SK-N-SH treated with all-trans-retinoic acid at 6 μM for 48 hours (cell line): ENCODE results near the gene C17orf107.

Source experiments
- ATAC-seq: fragments of 200-7000 bp; cut with Tn5 transposase; 3 replicates; pipeline ENCODE4 v1.9.1; 2020; ENCODE audit warnings: mild to moderate bottlenecking, moderate library complexity
- ARNTL ChIP-seq: fragments of 450-650 bp; formaldehyde crosslinking; IDR thresholded peaks from 2 replicates; pipeline ENCODE4 v1.5.0; 2020; ENCODE audit warnings: low read depth, mild to moderate bottlenecking, moderate library complexity, borderline replicate concordance
- BACH2 ChIP-seq: fragments of 250-450 bp; sonication (Bioruptor Pico); IDR thresholded peaks from 2 replicates; pipeline ENCODE4 v1.9.0; 2021; ENCODE audit warnings: mild to moderate bottlenecking, borderline replicate concordance
- CSDC2 ChIP-seq: fragments of 250-450 bp; sonication (Bioruptor Pico); IDR thresholded peaks from 2 replicates; pipeline ENCODE4 v1.5.0; 2020; ENCODE audit warnings: mild to moderate bottlenecking, moderate library complexity
- ESRRG ChIP-seq: fragments of 250-450 bp; sonication (Bioruptor Pico); IDR thresholded peaks from 2 replicates; pipeline ENCODE4 v1.6.1; 2021; ENCODE audit warnings: mild to moderate bottlenecking
- GLIS3 ChIP-seq: fragments of 250-450 bp; sonication (Bioruptor Pico); IDR thresholded peaks from 2 replicates; pipeline ENCODE4 v1.5.0; 2020; ENCODE audit warnings: mild to moderate bottlenecking, moderate library complexity
- ISL1 ChIP-seq: fragments of 250-450 bp; sonication (Bioruptor Pico); IDR thresholded peaks from 2 replicates; pipeline ENCODE4 v2.1.2; 2022; ENCODE audit warnings: mild to moderate bottlenecking, moderate library complexity
- PATZ1 ChIP-seq: fragments of 250-450 bp; sonication (Bioruptor Pico); IDR thresholded peaks from 2 replicates; pipeline ENCODE4 v1.8.0; 2020; ENCODE audit warnings: mild to moderate bottlenecking, moderate library complexity, borderline replicate concordance
- POU6F1 ChIP-seq: fragments of 250-450 bp; sonication (Bioruptor Pico); IDR thresholded peaks from 2 replicates; pipeline ENCODE4 v1.8.0; 2021; ENCODE audit warnings: low read depth, mild to moderate bottlenecking, moderate library complexity, borderline replicate concordance
- PPARA ChIP-seq: fragments of 250-450 bp; sonication (Bioruptor Pico); IDR thresholded peaks from 2 replicates; pipeline ENCODE4 v1.5.0; 2020; ENCODE audit warnings: mild to moderate bottlenecking, borderline replicate concordance
- RARB ChIP-seq: fragments of 250-450 bp; sonication (Bioruptor Pico); IDR thresholded peaks from 2 replicates; pipeline ENCODE4 v1.8.0; 2021; ENCODE audit warnings: mild to moderate bottlenecking, moderate library complexity
- SNAI2 ChIP-seq: fragments of 250-450 bp; sonication (Bioruptor Pico); IDR thresholded peaks from 2 replicates; pipeline ENCODE4 v1.5.0; 2020; ENCODE audit warnings: mild to moderate bottlenecking, moderate library complexity
- TCF4 ChIP-seq: fragments of 250-450 bp; sonication (Bioruptor Pico); IDR thresholded peaks from 2 replicates; pipeline ENCODE4 v1.8.0; 2021; ENCODE audit warnings: mild to moderate bottlenecking, moderate library complexity, borderline replicate concordance
- TOX ChIP-seq: fragments of 250-450 bp; sonication (Bioruptor Pico); IDR thresholded peaks from 2 replicates; pipeline ENCODE4 v1.8.0; 2021; ENCODE audit warnings: mild to moderate bottlenecking, moderate library complexity, borderline replicate concordance
- ZC3H10 ChIP-seq: fragments of 250-450 bp; sonication (Bioruptor Pico); IDR thresholded peaks from 2 replicates; pipeline ENCODE4 v1.5.1; 2021; ENCODE audit warnings: mild to moderate bottlenecking, moderate library complexity
- ZFP3 ChIP-seq: fragments of 250-450 bp; sonication (Bioruptor Pico); IDR thresholded peaks from 2 replicates; pipeline ENCODE4 v1.5.0; 2020; ENCODE audit warnings: mild to moderate bottlenecking, moderate library complexity
- ZFP30 ChIP-seq: fragments of 450-650 bp; formaldehyde crosslinking; IDR thresholded peaks from 2 replicates; pipeline ENCODE4 v1.5.0; 2022; ENCODE audit warnings: mild to moderate bottlenecking, moderate library complexity
- ZNF565 ChIP-seq: fragments of 450-650 bp; formaldehyde crosslinking; conservative IDR thresholded peaks from 2 replicates; pipeline ENCODE4 v1.5.0; 2020; ENCODE audit warnings: low read depth, mild to moderate bottlenecking, moderate library complexity
- ZNF70 ChIP-seq: fragments of 450-650 bp; formaldehyde crosslinking; IDR thresholded peaks from 2 replicates; pipeline ENCODE4 v1.5.0; 2020; ENCODE audit warnings: mild to moderate bottlenecking, moderate library complexity
- ZNF8 ChIP-seq: fragments of 450-650 bp; formaldehyde crosslinking; IDR thresholded peaks from 2 replicates; pipeline ENCODE4 v1.5.0; 2020; ENCODE audit warnings: mild to moderate bottlenecking, moderate library complexity
- TF ChIP-seq, protein P1 (sequence below): fragments of 250-450 bp; sonication (Bioruptor Pico); IDR thresholded peaks from 2 replicates; pipeline ENCODE4 v1.5.1; 2020; ENCODE audit warnings: low read depth, mild to moderate bottlenecking, moderate library complexity
- TF ChIP-seq, protein P2 (sequence below): fragments of 250-450 bp; sonication (Bioruptor Pico); IDR thresholded peaks from 2 replicates; pipeline ENCODE4 v1.5.1; 2021; ENCODE audit warnings: mild to moderate bottlenecking, moderate library complexity

Gene C17orf107

DNA sequence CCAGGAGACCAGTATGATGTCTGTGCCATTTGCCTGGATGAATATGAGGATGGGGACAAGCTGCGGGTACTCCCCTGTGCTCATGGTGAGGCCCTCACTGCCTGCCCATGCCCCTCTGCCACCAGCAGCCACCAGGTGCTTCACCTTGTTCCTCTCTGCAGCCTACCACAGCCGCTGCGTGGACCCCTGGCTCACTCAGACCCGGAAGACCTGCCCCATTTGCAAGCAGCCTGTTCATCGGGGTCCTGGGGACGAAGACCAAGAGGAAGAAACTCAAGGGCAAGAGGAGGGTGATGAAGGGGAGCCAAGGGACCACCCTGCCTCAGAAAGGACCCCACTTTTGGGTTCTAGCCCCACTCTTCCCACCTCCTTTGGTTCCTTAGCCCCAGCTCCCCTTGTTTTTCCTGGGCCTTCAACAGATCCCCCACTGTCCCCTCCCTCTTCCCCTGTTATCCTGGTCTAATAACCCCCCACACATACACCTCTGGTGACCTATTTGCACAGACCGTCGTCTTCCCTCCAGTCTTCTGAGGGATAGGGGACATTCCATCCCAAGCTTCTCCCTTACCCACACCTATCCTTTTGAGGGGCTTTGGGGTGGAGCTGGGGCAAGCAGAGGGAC lies 45.3 kb downstream of the C17orf107 start:
- ATAC-seq: no peak
- TF ChIP-seq, protein P1, sequence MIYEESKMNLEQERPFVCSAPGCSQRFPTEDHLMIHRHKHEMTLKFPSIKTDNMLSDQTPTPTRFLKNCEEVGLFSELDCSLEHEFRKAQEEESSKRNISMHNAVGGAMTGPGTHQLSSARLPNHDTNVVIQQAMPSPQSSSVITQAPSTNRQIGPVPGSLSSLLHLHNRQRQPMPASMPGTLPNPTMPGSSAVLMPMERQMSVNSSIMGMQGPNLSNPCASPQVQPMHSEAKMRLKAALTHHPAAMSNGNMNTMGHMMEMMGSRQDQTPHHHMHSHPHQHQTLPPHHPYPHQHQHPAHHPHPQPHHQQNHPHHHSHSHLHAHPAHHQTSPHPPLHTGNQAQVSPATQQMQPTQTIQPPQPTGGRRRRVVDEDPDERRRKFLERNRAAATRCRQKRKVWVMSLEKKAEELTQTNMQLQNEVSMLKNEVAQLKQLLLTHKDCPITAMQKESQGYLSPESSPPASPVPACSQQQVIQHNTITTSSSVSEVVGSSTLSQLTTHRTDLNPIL (CRISPR knock-in tag): no peak
- TF ChIP-seq, protein P2, sequence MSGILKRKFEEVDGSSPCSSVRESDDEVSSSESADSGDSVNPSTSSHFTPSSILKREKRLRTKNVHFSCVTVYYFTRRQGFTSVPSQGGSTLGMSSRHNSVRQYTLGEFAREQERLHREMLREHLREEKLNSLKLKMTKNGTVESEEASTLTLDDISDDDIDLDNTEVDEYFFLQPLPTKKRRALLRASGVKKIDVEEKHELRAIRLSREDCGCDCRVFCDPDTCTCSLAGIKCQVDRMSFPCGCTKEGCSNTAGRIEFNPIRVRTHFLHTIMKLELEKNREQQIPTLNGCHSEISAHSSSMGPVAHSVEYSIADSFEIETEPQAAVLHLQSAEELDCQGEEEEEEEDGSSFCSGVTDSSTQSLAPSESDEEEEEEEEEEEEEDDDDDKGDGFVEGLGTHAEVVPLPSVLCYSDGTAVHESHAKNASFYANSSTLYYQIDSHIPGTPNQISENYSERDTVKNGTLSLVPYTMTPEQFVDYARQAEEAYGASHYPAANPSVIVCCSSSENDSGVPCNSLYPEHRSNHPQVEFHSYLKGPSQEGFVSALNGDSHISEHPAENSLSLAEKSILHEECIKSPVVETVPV (CRISPR knock-in tag): 0 out of 2 replicates have a peak, but pooled peaks have one; percentile 56

GRCh38 chr17:4945176-4945943 lies 46.0 kb downstream of the C17orf107 start:
- TF ChIP-seq ESRRG (CRISPR knock-in tag) (no peak), BACH2 (no peak), GLIS3 (CRISPR knock-in tag) (0 out of 2 replicates have a peak, but pooled peaks have one; percentile 63)
- ATAC-seq: peak; percentile 44

- TF ChIP-seq PATZ1 (CRISPR knock-in tag) (no peak), GLIS3 (CRISPR knock-in tag) (no peak), SNAI2 (no peak)
- ATAC-seq: no peak
These were observed 46.6 kb downstream of the C17orf107 start for GRCh38 chr17:4945944-4946280.

GRCh38 chr17:4946312-4946976 lies 47.1 kb downstream of the C17orf107 start:
- no peak for ATAC-seq
- TF ChIP-seq PPARA (no peak), ZNF565 (CRISPR knock-in tag) (no peak), ZNF70 (CRISPR knock-in tag) (no peak), BACH2 (no peak), CSDC2 (CRISPR knock-in tag) (no peak), TCF4 (CRISPR knock-in tag) (no peak), RARB (CRISPR knock-in tag) (no peak), TOX (no peak), ARNTL (CRISPR knock-in tag) (no peak), ZC3H10 (no peak), SNAI2 (no peak), ESRRG (CRISPR knock-in tag) (no peak), ZFP30 (no peak), POU6F1 (CRISPR knock-in tag) (no peak), PATZ1 (CRISPR knock-in tag) (no peak), ZFP3 (no peak), ISL1 (CRISPR knock-in tag) (no peak), ZNF8 (no peak)
- TF ChIP-seq, protein P1 (CRISPR knock-in tag): no peak
- TF ChIP-seq, protein P2 (CRISPR knock-in tag): no peak
